HL-60/S4 treated with retinoic acid at 250 ng/mL for 4 days and 3 days (cell line): Measurements from ENCODE around the gene TRERF1.
"Not testable (repeated sequence)": the region's sequence is repeated elsewhere in the genome, so short reads cannot be mapped to it uniquely, and the experiment has no call there.

Experiments used
- in situ Hi-C: fragments of 300-500 bp; cut with MboI; formaldehyde crosslinking; loops from 2 replicates; pipeline ENCODE4 v1.7.0; 2022; ENCODE audit warnings: low sequenced_read_pairs

TRERF1 gene

GRCh38 chr6:42451333-42452170, at the start of gene TRERF1:
Gene TRERF1, minus strand, starts transcription at chr6:42451926. Its CDS starts 182,336 bp downstream, at chr6:42269590.
- in situ Hi-C loops: no loop called here

DNA sequence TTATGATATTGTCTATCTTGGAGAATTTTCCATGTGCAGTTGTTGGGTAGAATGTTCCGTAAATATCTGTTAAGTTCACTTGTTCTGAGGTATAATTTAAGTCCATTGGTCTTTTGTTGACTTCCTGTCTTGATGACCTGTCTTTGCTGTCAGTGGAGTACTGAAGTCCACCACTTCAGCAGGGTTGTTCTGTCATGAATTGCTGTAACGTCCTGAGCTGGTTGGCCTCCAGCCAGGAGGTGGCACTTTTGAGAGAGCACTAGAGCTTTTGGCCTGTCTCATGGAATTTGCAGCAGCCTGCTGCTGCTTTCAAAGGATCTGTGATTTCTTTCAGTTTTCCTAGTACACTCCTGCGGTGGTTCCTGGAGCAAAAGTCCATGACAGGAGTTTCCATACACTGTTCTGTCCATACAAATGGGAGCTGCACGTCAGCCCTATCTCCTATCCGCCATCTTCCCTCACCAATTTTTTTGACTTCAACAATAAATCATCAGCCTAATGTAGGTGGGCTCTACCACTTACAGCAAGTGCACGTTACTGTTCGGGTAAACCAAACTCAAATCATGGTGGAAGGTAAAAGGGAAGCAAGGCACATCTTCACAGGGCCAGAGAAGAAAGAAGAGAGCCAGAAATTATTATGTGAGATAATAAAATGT, 46.9 kb upstream of the TRERF1 start:
- in situ Hi-C loops: no loop called here

DNA sequence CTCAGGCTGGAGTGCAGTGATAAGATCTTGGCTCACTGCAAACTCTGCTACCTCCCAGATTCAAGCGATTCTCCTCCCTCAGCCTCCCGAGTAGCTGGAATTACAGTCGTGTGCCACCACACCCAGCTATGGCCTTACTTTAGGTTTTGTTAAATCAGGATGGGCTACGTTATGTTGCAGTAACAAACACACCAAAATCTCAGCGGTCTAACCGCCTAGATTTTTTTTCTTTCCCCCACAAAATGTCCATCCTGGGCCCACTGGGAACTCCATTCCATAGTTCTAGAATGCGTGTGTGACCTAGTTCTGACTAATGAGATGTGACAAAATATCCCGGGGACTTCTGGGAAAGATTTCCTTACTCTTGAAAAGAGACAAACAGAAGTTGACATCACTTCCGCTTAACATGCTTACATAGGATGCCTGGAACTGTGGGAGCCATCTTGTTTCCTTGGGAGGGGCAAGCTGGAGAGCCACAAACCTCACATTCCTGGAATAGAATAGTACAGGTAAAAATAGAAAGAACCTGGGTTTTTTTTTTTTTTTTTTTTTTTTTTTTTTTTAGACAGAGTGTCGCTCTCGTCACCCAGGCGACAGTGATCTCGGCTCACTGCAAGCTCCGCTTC, 42.3 kb upstream of the TRERF1 start:
- in situ Hi-C loops: no loop called here

GRCh38 chr6:42488129-42488528, 36.4 kb upstream of the TRERF1 start:
- in situ Hi-C loops: no loop called here

DNA sequence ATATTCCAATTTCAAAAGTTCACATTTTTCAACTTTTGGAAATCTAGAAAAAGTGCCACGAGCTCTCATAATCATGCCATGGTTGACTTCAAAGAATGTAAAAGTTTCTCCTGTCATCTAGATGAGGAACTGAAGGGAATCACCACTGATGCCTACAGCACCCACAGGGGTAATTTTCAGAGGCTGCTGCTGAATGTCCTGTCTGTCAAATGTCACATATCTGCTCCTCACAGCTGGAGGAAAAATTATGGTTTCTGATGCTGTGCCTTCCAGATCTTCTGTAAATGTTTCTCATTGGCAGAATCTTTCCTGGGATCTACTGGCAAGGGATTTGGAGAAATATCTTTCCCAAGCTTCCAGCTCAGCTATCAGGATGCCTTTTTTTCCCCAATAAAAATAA, 32.5 kb upstream of the TRERF1 start:
- in situ Hi-C loops: no loop called here

GRCh38 chr6:42482174-42482573, 30.4 kb upstream of the TRERF1 start:
- in situ Hi-C loops: no loop called here

DNA sequence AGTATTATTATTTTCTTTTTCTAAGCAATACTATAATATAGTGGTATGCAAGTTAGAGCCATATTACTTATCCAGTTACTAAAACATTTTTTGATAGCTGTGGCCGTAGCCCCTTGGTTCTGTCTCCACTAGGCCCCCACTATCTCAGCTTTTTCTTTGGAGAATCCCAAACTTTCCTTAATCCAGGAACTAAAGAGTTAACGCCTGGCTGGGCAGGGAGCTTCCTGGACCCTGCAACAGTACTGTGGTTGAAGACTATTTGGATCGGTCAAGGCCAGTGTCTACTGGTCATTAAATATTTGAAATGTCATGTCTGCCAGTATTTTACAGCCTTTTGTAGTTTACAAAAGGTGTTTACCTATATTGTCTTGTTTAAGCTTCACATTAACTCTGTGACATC, 20.0 kb upstream of the TRERF1 start:
- in situ Hi-C loops: no loop called here

DNA sequence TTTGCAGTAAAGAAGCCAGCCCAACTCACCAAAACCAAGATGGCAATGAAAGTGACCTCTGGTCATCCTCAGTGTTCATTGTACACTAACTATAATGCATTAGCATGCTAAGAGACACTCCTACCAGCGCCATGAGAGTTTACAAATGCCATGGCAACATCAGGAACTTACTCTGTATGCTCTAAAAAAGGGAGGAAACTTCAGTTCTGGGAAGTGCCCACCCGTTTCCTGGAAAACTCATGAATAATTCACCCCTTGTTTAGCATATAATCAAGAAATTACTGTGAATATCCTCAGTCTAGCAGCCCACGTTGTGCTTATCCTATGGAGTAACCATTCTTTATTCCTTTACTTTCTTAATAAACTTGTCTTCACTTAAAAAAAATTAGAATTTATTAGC, 19.4 kb upstream of the TRERF1 start:
- in situ Hi-C loops: no loop called here

GRCh38 chr6:42468273-42468672, 16.5 kb upstream of the TRERF1 start:
- in situ Hi-C loops: no loop called here

- in situ Hi-C loops: no loop called here
Measured at GRCh38 chr6:42467651-42468050, 15.9 kb upstream of the TRERF1 start.

GRCh38 chr6:42466470-42466869, 14.7 kb upstream of the TRERF1 start:
- in situ Hi-C loops: not testable (repeated sequence)

DNA sequence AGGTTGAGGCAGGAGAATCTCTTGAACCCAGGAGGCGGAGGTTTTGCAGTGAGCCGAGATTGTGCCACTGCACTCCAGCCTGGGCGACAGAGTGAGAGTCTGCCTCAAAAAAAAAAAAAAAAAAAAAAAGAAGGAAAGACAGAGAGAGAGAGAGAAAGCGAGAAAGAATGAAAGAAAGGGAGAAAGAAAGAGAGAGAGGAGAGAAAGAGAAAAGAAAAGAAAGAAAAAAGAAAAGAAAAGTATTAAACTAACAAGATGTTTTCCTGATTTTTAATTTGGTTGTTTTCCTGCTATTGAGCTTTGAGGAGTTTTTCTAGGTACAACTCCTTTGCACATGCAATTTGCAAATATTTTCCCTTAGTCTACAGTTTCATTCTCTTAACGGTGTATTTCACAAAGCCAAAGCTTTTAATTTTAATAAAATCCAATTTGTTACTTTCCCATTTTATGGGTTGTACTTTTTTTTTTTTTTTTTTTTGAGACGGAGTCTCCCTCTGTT, 10.8 kb upstream of the TRERF1 start:
- in situ Hi-C loops: no loop called here

- in situ Hi-C loops: no loop called here
Measured at GRCh38 chr6:42460883-42461282, 9.2 kb upstream of the TRERF1 start.

GRCh38 chr6:42459888-42460287, 8.2 kb upstream of the TRERF1 start:
- in situ Hi-C loops: no loop called here

GRCh38 chr6:42454428-42454791, 2.7 kb upstream of the TRERF1 start:
- in situ Hi-C loops: no loop called here

- in situ Hi-C loops: no loop called here
Measured at GRCh38 chr6:42453654-42454427, 2.1 kb upstream of the TRERF1 start.

DNA sequence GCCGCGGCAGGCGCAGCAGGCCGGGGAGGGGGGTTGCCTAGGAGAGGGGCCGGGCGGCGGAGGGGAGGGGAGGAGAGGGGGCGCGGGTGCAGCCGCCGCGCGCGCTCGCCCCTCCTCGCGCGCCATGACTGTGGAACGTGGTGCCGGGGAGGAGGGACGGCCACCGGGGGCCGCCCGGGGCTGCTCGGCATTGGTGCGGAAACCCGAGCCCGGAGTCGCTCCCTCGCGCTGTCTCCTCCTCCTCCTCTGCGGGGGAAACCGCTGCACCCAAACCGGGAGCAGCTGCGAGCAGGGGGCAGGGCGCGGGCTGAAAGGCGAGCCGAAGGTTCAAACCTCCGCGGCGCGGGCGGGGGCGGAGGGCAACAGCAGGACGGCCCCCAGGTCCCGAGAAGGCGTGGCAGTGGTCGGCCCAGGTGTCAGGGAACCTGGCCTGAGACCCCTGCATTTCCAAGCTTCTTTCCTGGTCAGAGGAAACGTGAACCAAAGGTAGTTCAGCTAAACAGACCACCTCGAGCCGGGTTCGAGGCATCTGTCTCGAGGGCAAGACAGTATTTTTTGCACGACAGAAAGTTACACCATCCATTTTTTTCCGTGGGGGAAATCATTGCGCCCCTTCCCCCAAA, 1.4 kb upstream of the TRERF1 start:
- in situ Hi-C loops: no loop called here

DNA sequence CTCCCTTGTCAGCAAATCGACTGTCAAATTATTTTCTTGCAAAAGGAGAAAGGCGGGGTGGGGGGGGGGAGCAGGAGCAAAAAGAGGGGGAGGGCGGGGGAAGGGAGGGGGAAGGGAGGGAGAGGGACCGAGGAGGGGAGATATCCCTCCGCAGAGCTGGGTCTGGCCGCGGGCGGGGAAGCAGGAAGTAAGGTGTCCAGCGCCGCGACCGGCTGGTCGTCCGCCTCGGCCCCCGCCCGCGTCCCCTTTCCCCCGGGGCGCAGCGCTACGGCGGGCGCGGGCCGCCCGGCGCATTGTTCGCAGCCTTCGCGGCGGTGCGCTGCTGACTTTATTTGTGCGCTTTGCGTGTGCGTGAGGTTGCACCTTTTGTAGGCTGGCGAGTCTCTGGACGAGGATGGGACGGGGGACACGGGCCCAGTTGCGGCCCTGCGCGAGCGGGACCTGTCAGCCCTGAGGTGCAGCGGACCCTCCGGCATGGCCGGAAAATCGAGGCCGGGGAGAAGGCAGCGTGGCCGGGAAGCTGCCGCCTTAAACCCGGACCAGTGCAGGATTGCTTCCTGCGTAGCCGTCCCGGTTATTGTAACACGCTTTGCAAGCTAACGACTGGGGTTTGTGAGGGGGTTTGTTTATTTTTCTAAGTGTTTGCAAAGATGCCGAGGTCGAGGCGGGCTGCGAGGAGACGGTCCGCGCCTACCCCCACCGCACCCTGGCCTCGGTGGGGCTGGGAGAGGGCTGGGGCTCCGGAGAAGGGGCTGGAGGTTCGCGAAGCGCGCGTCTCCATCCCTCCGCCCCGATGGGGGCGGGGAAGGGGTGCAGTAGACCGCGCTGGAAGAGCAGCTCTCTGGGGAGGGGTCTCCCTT, 675 bp upstream of the TRERF1 start:
- in situ Hi-C loops: no loop called here

GRCh38 chr6:42450477-42451332, 1.0 kb downstream of the TRERF1 start:
- in situ Hi-C loops: no loop called here
